GM19023 (cell line): Measurements from ENCODE around the gene PRDX3.

Experiments
- ATAC-seq: cut with Tn5 transposase; IDR thresholded peaks from one replicate; pipeline ENCODE4 v1.9.1; 2021; ENCODE audit warnings: mild to moderate bottlenecking, moderate library complexity; ENCODE audit not compliant: unreplicated experiment

The PRDX3 gene

DNA sequence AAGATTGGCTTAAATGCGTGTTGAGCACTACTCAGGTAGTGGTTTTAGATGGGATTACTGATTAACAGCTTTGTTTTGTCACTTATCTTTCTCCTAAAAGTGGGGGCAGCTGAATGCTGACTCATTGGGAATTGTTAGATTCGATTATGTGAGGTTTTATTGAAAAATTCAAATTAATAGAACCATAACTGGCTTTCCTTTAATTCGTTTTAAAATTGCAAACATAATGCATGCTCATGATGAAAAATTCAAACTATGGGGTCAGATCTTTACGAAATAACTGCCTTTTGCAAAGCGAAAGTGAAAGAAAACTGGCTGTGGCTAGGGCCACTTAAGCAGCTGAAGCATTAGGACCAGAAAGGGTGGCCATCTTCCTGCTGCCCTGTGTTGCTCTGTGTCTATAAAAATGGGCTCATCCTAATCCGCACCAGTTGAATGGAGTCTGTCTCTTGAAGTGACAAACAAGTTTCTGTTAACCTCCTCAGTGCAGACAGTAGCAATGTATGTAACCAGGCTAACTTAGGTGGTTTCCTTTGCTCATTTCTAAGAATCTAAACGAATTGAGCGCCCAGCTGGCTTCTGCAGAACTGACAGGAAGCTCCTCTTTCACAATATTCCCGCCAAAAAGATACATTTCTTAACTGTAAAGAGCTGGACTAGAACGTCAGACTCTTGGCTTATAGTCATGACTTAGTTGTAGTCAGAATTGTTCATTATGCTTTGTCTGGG is 46.9 kb downstream of the PRDX3 start:
- peak; percentile 60 for ATAC-seq

- no peak for ATAC-seq
Measured at GRCh38 chr10:119129721-119130120, 48.9 kb downstream of the PRDX3 start.

- ATAC-seq: no peak
Measured at GRCh38 chr10:119125942-119126341, 52.7 kb downstream of the PRDX3 start.

- ATAC-seq: no peak
Measured at GRCh38 chr10:119120875-119121274, 57.7 kb downstream of the PRDX3 start.

DNA sequence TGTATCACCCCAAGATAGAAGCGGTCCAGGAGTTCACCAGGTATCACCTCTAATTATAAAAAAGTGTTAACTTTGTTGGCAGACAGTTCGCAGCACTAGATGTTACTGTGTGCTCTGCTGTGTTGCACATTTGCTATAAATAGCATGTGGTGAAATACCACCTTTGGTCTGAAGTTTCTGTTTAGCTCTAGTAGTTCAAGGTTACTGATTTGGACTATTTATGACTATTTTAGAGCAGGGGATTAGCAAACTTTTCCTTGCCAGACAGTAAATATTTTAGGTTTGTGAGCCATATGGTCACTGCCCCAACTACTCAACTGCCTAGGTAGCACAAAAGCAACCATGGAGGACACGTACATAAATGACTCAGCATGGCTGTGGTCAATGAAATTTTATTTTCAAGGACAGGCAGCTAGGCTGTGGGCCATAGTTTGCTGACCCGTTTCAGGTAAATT is 58.2 kb downstream of the PRDX3 start:
- ATAC-seq: peak; percentile 92

- no peak for ATAC-seq
Measured at GRCh38 chr10:119119400-119119799, 59.2 kb downstream of the PRDX3 start.

GRCh38 chr10:119118231-119118630 is 60.4 kb downstream of the PRDX3 start:
- no peak for ATAC-seq
